ENCODE data around the gene LAMB4.

DNA sequence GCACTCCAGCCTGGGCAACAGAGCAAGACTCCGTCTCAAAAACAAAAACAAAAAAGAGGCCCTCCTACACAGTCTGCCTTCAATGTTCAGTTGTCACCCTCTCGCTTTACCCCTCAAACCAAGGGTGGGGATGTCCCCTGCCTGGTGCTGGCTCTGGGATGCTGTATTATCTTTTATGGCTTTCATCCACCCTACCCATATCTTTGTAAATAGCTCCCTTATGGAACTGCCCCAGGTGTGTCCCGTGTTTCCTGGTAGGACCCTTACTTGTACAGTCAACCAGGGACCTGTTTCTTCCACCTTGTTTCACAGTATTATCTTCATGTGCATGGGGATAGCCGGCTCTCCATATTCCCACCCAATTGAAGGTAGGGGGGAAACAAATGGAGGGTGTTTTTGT lies 111.5 kb downstream of the LAMB4 start:
- TF ChIP-seq POLR2A (IDR thresholded peaks at IDR 0.05; ENCODE audit: low read depth, low read length) (no peak), TAF1 (IDR thresholded peaks at IDR 0.05; ENCODE audit: borderline replicate concordance, low read depth, low read length) (no peak), POLR2AphosphoS5 (IDR thresholded peaks at IDR 0.05; ENCODE audit: low read depth, low read length) (no peak)
